SK-N-SH treated with all-trans-retinoic acid at 6 μM for 48 hours (cell line): ENCODE results near the gene XIRP2.

Source experiments
- BACH2 ChIP-seq: fragments of 250-450 bp; sonication (Bioruptor Pico); IDR thresholded peaks from 2 replicates; pipeline ENCODE4 v1.9.0; 2021; ENCODE audit warnings: mild to moderate bottlenecking, borderline replicate concordance
- PATZ1 ChIP-seq: fragments of 250-450 bp; sonication (Bioruptor Pico); IDR thresholded peaks from 2 replicates; pipeline ENCODE4 v1.8.0; 2020; ENCODE audit warnings: mild to moderate bottlenecking, moderate library complexity, borderline replicate concordance
- RARB ChIP-seq: fragments of 250-450 bp; sonication (Bioruptor Pico); IDR thresholded peaks from 2 replicates; pipeline ENCODE4 v1.8.0; 2021; ENCODE audit warnings: mild to moderate bottlenecking, moderate library complexity
- TCF4 ChIP-seq: fragments of 250-450 bp; sonication (Bioruptor Pico); IDR thresholded peaks from 2 replicates; pipeline ENCODE4 v1.8.0; 2021; ENCODE audit warnings: mild to moderate bottlenecking, moderate library complexity, borderline replicate concordance
- TSHZ2 ChIP-seq: fragments of 250-450 bp; sonication (Bioruptor Pico); IDR thresholded peaks from 2 replicates; pipeline ENCODE4 v1.5.0; 2020; ENCODE audit warnings: mild to moderate bottlenecking, moderate library complexity

DNA sequence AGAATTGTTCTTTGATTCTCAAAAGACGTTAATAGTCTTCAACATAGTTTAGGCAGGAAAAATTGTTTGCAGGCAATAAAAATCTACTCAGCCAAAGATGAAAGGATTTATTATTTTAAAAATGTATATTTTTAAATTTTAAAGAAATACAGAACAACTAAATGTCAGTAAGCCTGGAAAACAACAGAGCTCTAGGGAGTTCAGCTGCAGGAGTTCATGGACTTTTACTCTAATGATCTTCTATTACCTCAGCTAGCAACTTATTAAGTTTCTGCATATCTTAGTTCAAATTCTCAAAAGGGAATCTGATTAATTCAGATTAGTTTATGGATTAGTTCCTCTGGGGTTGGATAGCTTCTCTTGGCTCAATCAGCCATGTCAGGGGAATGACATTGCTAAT, 17.9 kb upstream of the XIRP2 start:
- TF ChIP-seq TCF4 (CRISPR knock-in tag): no peak
- TF ChIP-seq RARB (CRISPR knock-in tag): no peak
- no peak for TF ChIP-seq PATZ1 (CRISPR knock-in tag)
- no peak for TF ChIP-seq TSHZ2 (CRISPR knock-in tag)
- TF ChIP-seq BACH2 (CRISPR knock-in tag): no peak
